Jurkat, Clone E6-1 (cell line): ENCODE data around the gene HNRNPDL.
"Not testable (repeated sequence)": the region's sequence is repeated elsewhere in the genome, so short reads cannot be mapped to it uniquely, and the experiment has no call there.

Source experiments
- DNase-seq: peaks from one replicate; pipeline ENCODE4 v3.0.0-alpha.2; 2011; ENCODE audit warnings: low read depth, low spot score
- H3K4me3 ChIP-seq: 2 replicates; pipeline ENCODE4 v1.5.1; 2011; ENCODE audit warnings: mild to moderate bottlenecking, low read length, control low read depth, moderate library complexity

HNRNPDL gene

DNA sequence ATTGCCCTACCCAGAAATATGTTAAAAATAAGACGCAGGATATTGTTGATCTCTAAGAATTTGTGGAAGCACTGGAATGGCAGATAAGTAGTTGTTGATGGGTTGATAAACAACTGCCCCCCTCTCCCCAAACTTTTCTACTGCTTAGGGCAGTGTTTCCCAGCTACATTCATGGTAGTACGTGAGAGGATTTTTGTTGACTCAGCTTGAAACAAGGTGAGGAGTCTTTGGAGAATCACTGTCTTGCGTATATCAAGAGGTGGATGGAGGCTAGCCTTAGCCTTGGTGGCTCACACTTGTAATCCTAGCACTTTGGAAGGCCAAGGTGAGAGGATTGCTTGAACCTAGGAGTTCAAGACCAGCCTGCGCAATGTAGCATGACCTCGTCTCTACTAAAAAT, 5.9 kb upstream of the HNRNPDL start:
- no peak for DNase-seq

DNA sequence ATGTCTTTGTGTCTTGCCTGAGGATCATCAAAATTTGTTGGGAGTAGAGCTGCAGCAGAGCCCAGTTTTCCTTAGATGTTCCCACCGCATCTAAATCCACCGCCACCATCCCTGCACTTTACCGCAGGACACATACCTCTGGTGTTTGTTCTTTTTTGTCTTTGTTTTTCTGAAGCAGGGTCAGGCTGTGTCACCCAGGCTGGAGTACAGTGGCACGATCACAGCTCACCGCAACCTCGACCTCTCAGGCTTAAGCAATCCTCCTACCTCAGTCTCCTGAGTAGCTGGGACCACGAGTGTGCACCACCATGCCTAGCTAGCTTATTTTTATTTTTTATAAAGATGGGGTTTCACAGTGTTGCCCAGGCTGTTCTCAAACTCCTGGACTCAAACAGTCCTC, 4.7 kb upstream of the HNRNPDL start:
- no peak for DNase-seq
- no peak overlapping the region for H3K4me3 ChIP-seq

More for the DNA sequence above, 5.9 kb upstream of the HNRNPDL start:
- H3K4me3 ChIP-seq: no peak overlapping the region

- DNase-seq: no peak
- H3K4me3 ChIP-seq: no peak overlapping the region
These were observed 3.5 kb upstream of the HNRNPDL start for GRCh38 chr4:82433791-82434190.

DNA sequence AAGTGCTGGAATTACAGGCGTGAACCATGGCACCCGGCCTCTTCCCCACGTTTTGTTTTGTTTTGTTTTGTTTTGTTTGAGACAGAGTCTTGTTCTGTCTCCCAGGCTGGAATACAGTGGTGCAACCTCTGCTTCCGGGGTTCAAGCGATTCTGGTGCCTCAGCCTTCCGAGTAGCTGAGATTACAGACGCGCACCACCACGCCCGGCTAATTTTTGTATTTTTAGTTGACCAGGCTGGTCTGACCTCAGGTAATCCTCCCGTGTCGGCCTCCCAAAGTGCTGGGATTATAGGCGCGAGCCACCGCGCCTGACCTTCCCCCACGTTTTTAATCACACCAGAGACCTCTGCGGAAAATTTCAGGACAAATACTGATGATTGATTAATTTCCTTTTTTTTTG, 2.3 kb upstream of the HNRNPDL start:
- no peak for DNase-seq
- H3K4me3 ChIP-seq: no peak overlapping the region

DNA sequence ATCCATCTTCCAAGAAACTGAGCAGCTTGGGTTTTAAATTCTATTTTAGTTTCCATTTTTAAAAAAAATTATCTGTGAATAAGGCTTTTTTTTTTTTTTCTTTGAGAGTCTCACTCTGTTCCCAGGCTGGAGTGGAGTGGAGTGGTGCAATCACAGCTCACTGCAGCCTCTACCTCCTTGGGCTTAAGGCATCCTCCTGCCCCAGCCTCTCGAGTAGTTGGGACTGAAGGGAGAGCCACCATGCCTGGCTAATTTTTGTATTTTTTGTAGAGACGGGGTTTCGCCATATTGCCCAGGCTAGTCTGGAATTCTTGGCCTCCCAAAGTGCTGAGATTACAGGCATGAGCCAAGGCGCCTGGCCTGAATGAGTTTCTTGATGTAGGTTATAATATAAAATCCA, 1.6 kb upstream of the HNRNPDL start:
- no peak for DNase-seq
- peak overlapping the region; percentile 94 for H3K4me3 ChIP-seq

DNA sequence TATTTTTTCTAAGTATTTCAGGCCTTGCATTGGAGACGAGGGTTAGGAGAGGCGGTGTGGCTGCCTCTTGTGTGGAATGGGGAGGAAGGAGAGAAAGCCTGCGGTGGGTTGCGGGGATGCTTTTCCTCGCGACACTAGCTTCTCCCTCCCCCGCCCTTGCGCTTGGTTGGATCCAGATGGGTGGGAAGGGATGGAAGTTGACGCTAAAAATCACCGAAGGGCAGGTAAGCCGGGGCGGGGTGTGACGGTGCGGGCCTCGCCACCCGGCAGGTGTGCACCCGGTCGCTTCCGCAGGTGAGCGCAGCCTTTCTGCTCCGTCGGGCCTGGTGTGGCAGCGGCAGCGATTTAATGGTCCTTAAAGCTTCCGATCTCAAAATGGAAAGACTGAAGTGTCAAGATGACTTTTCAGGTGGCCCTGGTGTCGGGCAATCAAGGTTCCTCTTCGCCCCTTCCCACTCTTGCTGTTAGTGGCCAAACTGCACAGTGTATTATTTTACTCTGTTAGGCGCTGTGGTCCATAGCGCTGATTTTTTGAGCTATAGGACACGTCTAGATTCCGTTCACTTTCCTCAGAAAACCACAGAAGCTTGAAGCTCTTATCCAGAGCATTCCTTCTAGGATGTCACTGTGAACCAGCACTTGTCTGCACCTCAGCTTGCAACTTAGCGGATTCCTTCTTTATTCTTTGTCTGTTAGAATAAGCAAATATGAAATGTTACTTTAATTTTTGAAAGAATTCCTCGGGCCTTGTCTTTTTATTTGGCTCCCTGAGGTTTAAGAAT, 893 bp upstream of the HNRNPDL start:
- DNase-seq: no peak
- H3K4me3 ChIP-seq: peak overlapping the region; percentile 94

DNA sequence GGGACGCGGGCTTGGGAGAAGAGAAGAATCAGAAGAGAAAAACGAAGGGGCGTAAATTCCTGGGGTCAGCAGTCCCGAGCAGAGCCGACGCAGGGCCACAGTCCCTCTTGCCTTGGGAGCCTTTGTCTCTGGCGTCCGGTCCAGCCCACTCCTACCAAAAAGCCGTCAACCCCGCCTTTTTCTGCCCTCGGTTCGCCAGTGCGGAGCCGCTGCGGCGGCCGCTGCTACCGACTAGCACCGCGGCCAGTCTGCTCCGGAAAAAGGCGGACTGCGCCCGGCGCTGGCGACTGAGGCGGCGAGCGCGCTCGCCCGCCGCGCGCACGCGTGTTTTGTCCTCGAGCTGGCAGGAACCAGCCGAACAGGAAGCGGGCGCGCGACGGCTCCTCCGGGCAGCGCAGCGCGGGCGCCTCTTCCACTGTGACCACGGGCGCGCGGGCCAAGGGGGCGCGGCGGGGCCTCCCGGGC, 502 bp downstream of the HNRNPDL start:
- peak overlapping the region; percentile 94 for H3K4me3 ChIP-seq
- no peak for DNase-seq

- peak; percentile 86 for DNase-seq
- H3K4me3 ChIP-seq: peak overlapping the region; percentile 94
These were observed 1.1 kb downstream of the HNRNPDL start for GRCh38 chr4:82428969-82429727.

DNA sequence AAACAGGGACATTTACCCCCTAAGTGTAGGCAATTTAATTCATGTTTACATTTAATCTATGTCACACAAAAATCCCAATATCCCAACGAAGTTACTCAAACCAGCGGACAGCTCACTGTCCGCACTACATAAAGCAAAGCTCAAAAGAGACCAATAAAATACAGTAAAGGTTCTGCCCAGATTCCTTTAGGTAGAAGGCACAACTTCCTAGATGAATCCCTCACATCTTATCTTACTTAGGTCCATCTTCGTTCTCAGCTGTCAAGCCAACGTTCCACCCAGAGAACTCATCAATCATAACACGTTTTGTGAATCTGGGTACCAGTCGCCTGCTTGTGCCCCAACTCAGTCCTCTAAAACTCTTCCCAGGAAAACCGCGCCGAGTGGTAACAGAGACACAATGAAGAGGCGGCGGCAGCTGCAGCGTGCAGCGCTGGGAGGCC, 1.7 kb downstream of the HNRNPDL start:
- no peak for DNase-seq

GRCh38 chr4:82425478-82425877, 4.8 kb downstream of the HNRNPDL start:
- no peak overlapping the region for H3K4me3 ChIP-seq
- no peak for DNase-seq

More for the DNA sequence above, 1.7 kb downstream of the HNRNPDL start:
- peak overlapping the region; percentile 94 for H3K4me3 ChIP-seq

DNA sequence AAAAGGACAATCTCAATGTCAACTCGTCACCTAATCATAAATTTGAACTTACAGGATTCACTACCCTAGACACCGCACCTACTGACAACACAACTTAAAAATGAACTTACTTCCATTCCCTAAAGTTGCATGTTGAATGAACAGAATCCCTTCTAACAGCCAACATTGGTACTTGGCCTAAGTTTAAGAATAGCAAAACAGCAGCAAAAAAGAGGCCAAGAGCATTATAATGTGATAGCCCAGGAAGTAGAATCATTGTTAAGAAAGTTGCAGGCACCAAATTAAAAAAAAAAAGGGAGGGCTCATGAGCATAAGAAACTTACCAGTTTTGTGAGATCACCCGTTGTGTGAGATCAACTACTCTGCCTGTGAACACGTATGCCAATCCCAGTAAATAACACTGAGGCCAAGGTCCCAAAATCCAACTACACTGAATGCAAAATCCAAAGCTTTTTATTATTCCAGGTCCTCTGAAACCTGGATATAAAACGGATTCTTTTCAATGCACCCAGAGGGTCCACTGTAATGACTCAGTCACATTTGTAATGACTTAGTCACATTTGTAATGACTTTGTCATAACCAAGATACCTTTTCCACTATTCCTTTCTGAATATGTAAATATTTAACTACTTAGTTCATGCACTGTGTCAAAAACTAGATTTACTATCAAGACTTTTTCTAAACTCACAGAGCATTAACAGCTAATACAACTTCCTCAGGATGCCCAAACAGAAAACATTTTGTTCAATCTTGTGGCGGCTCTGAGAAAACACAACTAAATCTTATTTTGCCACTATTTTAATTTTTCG, 6.8 kb downstream of the HNRNPDL start:
- DNase-seq: no peak
- no peak overlapping the region for H3K4me3 ChIP-seq

DNA sequence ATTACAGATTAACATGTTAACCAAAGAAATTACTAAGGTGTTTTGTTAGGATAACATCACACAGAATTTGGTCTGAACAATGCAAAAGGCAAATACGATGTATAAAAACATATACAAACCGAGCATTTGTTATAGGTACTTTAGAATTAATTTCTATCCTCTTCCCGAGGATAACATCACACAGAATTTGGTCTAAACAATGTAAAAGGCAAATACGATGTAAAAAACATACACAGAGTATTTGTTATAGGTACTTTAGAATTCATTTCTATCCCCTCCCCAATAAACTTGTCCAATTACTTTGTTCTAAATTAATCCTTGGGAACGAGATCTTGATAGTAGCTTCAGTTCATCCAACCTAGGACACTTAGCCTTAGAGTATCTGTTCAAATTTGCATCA, 7.6 kb downstream of the HNRNPDL start:
- H3K4me3 ChIP-seq: no peak overlapping the region
- no peak for DNase-seq

DNA sequence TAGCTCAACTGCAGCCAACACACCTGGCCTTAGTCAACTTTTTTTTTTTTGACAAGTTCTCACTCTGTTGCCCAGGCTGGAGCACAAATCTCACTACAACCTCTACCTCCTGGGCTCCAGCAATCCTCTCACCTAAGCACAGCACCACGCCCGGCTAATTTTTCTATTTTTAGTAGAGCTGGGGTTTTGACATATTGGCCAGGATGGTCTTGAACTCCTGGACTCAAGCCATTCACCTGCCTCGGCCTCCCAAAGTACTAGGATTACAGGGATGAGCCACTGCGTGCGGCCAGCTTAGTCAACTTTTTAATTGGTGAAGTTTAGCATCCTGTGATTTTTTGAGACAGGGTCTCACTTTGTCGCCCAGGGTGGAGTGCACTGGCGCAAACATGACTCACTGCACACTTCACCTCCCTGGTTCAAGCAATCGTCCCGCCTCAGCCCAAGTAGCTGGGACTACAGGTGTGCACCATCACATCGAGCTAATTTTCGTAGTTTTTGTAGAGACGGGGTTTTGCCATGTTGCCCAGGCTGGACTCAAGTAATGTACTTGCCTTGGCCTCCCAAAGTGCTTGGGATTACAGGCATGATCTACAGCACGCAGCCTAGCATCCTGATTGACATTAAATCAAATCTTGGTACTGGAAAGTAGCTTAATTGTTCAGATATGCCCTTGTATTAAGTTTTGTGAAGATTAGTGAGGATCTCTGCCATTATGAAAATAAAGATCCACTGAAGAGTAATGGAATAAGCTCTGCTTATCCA, 8.3 kb downstream of the HNRNPDL start:
- DNase-seq: no peak
- no peak overlapping the region for H3K4me3 ChIP-seq

GRCh38 chr4:82419451-82419850, 10.8 kb downstream of the HNRNPDL start:
- no peak overlapping the region for H3K4me3 ChIP-seq
- no peak for DNase-seq

- H3K4me3 ChIP-seq: peak overlapping the region; percentile 35
- peak; percentile 46 for DNase-seq
These were observed 14.3 kb downstream of the HNRNPDL start for GRCh38 chr4:82415922-82416365.

GRCh38 chr4:82415061-82415460, 15.2 kb downstream of the HNRNPDL start:
- not testable (repeated sequence) for DNase-seq, H3K4me3 ChIP-seq

GRCh38 chr4:82403725-82404124, 26.5 kb downstream of the HNRNPDL start:
- DNase-seq: no peak

GRCh38 chr4:82402196-82402775, 28.0 kb downstream of the HNRNPDL start:
- DNase-seq: no peak
- H3K4me3 ChIP-seq: no peak overlapping the region

More at GRCh38 chr4:82403725-82404124, 26.5 kb downstream of the HNRNPDL start:
- no peak overlapping the region for H3K4me3 ChIP-seq
